Subcutaneous abdominal adipose tissue (tissue), 5 donors: ENCODE measurements around the gene RLBP1.

ENCODE experiments used
- H3K27ac ChIP-seq: one replicate; pipeline ENCODE4 v1.7.0; 2013; ENCODE audit warnings: low read depth, mild to moderate bottlenecking, inconsistent platforms, low read length, moderate library complexity
- H3K27me3 ChIP-seq, 5 donors: one replicate each; pipeline ENCODE4 v1.7.0; 2013; ENCODE audit warnings: low read length in 5 of 5, inconsistent platforms in 1 of 5; ENCODE audit not compliant: control insufficient read depth in 5 of 5, insufficient read depth in 4 of 5
- H3K36me3 ChIP-seq, 5 donors: one replicate each; pipeline ENCODE4 v1.7.0; 2013; ENCODE audit warnings: low read length in 5 of 5; ENCODE audit not compliant: control insufficient read depth in 5 of 5, insufficient read depth in 5 of 5
- H3K4me1 ChIP-seq, 5 donors: one replicate each; pipeline ENCODE4 v1.7.0; 2013; ENCODE audit warnings: low read length in 5 of 5, mild to moderate bottlenecking in 3 of 5, moderate library complexity in 1 of 5; ENCODE audit not compliant: control insufficient read depth in 5 of 5, insufficient read depth in 5 of 5
- H3K4me3 ChIP-seq, 5 donors: one replicate each; pipeline ENCODE4 v1.7.0; 2013; ENCODE audit warnings: low read length in 5 of 5, low read depth in 1 of 5
- H3K9ac ChIP-seq, 5 donors: one replicate each; pipeline ENCODE4 v1.7.0; 2013; ENCODE audit warnings: low read length in 5 of 5, mild to moderate bottlenecking in 4 of 5, moderate library complexity in 3 of 5
- H3K9me3 ChIP-seq, 5 donors: one replicate each; pipeline ENCODE4 v1.7.0; 2013; ENCODE audit warnings: low read length in 5 of 5; ENCODE audit not compliant: control insufficient read depth in 5 of 5
- donor health status: healthy.
- donor health status: healthy.
- donor health status: healthy.
- donor health status: healthy.
- donor health status: healthy.

RLBP1 gene

DNA sequence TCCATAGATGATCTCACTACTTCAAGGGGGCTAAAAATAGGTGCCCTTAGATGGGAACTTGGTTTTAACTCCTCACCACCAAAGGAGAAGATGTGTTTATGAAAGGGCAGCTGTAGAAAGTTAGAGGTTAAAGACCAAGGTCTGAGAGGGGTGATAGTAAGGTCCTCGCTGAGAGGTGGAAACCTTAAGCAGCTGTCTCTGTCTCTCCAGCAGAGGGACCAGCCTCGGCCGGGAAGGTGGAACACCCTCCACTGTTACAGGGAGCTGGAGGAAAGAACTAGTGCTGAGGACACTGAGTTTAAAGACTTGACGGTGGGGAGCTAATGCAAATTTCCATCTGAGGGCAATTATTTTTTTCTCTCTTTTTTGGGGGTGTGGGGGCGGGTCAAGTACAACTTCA, 8.9 kb upstream of the RLBP1 start:
- H3K4me1 ChIP-seq = no peaks in the 10 kb centered on the region
- H3K9ac ChIP-seq = no peak overlapping the region
- H3K27me3 ChIP-seq = no peaks in the 10 kb centered on the region
- H3K27ac ChIP-seq = no peak overlapping the region
- H3K36me3 ChIP-seq = no peaks in the 10 kb centered on the region
- H3K9me3 ChIP-seq = no peaks in the 10 kb centered on the region
- H3K4me3 ChIP-seq = no peak overlapping the region

DNA sequence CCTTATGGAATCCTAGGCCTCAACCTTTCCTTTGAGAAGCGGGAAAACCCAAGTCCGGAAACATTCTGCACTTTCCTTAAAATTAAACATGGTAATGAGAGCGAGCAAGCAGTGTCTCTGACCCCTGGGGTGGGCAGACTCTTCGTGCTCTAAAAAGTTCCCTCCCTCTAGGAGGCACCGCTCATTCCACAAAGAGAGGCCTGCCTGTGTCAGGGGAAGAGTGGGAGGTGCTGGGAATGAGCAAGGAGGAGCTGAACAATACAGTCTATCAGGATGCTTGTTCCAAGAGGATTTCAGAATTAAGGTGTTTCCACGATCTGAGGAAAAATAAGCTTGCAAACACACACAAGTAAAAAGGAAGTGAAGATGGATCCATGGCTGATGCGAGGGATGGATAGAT, 6.0 kb upstream of the RLBP1 start:
- H3K27ac ChIP-seq = no peak overlapping the region
- H3K36me3 ChIP-seq = no peaks in the 10 kb centered on the region
- no peaks in the 10 kb centered on the region for H3K9me3 ChIP-seq
- no peaks in the 10 kb centered on the region for H3K4me1 ChIP-seq
- H3K9ac ChIP-seq = no peak overlapping the region
- no peak overlapping the region for H3K4me3 ChIP-seq
- H3K27me3 ChIP-seq = no peaks in the 10 kb centered on the region

DNA sequence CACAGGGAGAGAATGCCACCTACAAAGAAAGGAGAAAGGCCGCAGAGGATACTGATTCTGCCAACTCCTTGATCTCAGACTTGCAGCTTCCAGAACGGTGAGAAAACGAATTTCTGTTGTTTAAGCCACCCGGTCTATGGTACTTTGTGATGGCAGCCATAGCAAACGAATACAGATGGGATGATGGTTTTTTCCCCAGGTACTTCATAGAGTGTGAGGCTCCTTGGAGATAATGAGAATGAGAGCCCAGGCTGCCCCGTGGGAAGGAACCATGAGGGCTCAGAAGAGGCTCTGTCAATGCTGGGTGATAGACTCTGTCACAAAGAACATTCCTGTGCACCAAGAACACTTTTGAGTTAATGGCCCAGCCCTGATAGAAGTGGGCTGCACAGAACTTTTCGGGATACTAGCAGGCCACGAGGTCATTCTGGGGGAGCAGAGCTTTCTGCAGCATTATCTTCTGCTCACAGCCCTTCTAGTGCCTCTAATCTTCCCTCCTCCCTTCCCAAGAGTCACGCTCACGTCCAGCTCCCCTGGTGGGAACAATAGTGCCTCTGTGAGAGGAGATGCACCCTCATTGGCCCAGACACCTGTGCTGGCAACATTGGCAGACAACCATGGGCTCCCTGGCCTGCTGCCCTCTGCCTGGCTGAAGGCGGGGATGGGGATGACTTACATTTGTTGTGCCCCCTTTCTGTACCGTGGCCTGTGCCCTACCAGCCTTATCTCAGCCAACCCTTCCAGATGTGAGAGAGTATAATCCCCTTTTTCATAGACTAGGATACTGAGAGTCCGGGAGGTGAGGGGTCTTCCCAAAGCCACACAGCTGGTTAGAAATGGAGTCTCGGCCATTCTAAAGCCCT, 5.2 kb upstream of the RLBP1 start:
- no peaks in the 10 kb centered on the region for H3K4me1 ChIP-seq

DNA sequence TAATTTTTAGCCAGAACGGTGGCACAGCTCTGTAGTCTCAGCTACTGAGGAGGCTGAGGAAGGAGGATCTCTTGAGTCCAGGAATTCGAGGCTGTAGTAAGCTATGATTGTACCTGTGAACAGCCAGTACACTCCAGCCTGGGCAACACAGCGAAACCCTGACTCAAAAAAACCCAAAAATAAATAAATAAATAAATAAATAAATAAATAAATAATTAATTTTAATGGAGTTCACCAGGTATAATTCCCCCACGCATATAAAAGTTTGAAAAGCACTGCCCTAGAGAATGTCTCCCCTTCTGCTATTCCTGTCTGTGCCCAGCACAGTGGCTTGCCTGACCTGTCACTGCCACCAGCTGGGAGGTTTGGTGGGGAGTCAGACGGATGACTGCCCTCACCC, 4.2 kb upstream of the RLBP1 start:
- H3K9me3 ChIP-seq = no peaks in the 10 kb centered on the region
- no peaks in the 10 kb centered on the region for H3K4me1 ChIP-seq
- H3K9ac ChIP-seq = no peak overlapping the region
- no peaks in the 10 kb centered on the region for H3K36me3 ChIP-seq
- no peak overlapping the region for H3K4me3 ChIP-seq
- no peak overlapping the region for H3K27ac ChIP-seq
- H3K27me3 ChIP-seq = no peaks in the 10 kb centered on the region

More for the DNA sequence above, 5.2 kb upstream of the RLBP1 start:
- H3K36me3 ChIP-seq = no peaks in the 10 kb centered on the region
- H3K9ac ChIP-seq = no peak overlapping the region
- no peak overlapping the region for H3K27ac ChIP-seq
- H3K4me3 ChIP-seq = no peak overlapping the region
- no peaks in the 10 kb centered on the region for H3K9me3 ChIP-seq
- H3K27me3 ChIP-seq = no peaks in the 10 kb centered on the region

DNA sequence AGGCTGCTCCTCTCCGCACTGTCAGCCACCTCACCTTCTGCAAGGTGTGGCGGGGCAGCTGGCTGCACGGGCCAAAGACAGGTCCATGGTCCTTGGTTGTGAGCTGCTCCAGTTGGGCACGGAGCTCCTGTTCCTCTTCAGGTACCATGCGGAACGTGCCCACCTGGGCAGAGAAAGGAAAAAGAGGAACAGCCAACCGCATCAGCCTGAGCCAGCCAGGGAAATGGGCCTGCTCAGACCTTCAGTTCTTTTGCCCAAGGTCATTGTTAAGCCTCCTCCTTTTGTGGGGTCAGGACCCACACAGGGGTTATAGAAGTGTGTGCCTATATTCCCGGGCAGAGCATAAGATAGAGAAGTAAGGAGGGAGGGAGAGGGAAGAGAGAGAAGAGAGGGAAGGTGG, 2.8 kb downstream of the RLBP1 start:
- Histone ChIP-seq H3K4me1 (peaks cover 0 to 5% (median 0%) of the 10 kb centered on the region in 5 donors), H3K9ac (no peak overlapping the region), H3K27me3 (no peaks in the 10 kb centered on the region), H3K36me3 (no peaks in the 10 kb centered on the region), H3K9me3 (no peaks in the 10 kb centered on the region), H3K4me3 (no peak overlapping the region), H3K27ac (no peak overlapping the region)

DNA sequence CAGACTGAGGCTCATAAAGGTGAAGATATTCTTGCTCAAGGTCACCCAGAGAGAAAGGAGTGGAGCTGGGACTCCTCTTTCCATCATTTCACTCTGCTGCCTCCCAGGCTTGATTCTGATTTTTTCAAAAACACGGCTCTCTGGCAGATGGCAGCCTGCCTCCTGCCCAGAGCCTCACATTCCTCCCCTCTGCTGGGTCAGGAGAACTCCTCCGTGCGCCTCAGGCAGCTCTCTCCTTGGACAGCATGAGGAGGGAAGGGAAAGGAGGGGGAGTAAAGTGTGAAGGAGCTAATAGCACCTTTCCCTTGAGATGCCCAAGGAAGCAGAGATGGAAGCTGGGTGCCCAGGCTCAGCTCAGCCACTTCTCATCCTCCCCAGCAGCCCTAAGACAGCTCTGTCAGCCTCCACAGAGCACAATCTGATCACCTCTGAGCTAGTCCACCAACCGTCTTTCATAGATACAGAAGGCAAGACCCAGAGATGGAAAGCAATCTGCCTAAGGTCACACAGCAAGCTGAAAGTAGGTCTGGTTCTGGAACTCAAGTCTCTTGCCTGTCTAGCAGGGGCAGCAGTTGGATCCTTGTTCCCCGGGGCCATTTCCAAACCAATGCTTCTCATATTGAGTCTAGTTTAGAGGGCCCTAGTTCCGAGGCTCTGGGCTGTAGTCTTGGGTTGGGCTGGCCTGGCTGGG, 3.5 kb downstream of the RLBP1 start:
- Histone ChIP-seq H3K27ac (no peak overlapping the region), H3K9ac (no peak overlapping the region), H3K4me3 (no peak overlapping the region), H3K9me3 (no peaks in the 10 kb centered on the region), H3K27me3 (no peaks in the 10 kb centered on the region), H3K4me1 (peaks cover 0 to 5% (median 0%) of the 10 kb centered on the region in 5 donors), H3K36me3 (no peaks in the 10 kb centered on the region)

DNA sequence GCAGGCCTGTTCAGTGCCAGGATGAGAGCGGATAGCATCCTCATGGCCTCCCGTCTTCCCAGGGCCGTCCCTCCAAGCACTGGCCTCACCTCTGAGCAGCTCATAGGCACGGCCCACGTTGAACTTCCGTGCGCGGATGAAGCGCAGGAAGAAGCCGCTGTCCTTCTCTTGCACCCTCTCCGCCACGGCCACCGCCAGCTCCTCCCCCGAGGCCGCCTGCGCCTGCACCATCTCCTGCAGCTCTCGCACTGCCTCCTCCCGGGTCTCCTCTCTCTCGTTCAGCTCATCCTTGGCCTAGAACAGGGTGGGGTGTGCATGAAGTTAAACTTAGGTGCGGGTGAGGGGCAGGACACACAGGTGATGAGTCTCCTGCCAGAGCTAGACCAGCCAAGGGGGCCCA, 4.3 kb downstream of the RLBP1 start:
- Histone ChIP-seq H3K4me1 (peaks cover 0 to 5% (median 0%) of the 10 kb centered on the region in 5 donors), H3K4me3 (no peak overlapping the region), H3K9ac (no peak overlapping the region), H3K27me3 (no peaks in the 10 kb centered on the region), H3K36me3 (no peaks in the 10 kb centered on the region), H3K27ac (no peak overlapping the region), H3K9me3 (no peaks in the 10 kb centered on the region)

DNA sequence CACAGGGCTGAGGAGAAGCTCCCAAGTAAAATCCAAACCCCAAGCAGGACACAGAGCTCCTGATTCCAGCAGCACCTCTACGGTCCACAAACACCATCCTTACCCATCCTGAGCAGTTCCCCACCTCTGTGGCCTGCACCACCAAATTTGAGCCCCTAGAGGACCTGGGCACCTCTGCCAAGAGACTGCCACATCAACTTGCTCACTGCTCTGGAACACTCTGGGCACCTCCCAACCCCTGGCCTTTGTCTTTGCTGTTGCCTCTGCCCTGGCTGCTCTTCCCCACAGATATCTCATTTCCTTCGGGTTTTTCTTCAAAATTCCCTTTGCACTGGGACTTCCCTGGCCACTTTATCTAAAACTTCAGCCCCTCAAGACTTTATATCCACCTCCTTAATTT, 5.8 kb downstream of the RLBP1 start:
- Histone ChIP-seq H3K27me3 (peaks cover 0 to 2% (median 0%) of the 10 kb centered on the region in 5 donors), H3K4me3 (no peak overlapping the region), H3K36me3 (no peaks in the 10 kb centered on the region), H3K4me1 (peaks cover 0 to 5% (median 0%) of the 10 kb centered on the region in 5 donors), H3K27ac (no peak overlapping the region), H3K9me3 (no peaks in the 10 kb centered on the region), H3K9ac (no peak overlapping the region)

DNA sequence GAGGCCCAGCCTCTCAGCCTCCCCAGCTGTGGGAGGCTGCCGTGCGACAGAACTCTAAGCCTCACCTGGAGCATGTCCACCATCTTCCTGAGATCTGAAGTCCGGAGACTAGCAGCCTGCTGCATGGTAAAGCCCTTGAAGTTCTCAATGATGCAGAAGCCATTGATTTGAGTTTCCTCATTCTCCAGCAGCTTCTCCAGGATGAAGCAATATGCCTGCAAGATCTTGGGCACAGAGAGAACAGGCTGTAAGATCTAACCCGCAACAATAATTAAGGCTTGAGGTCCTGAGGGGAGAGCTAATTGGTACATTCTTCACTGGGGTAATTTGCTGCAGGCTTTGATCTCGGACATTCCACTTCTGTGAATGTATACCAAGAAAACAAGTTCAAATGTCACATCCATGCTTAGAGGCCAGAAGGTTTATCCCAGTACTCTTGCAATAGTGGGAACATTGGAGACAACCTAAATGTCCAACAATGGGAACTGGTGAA, 9.7 kb downstream of the RLBP1 start:
- Histone ChIP-seq H3K27me3 (peaks cover 0 to 2% (median 0%) of the 10 kb centered on the region in 5 donors), H3K9me3 (no peaks in the 10 kb centered on the region), H3K9ac (no peak overlapping the region), H3K36me3 (no peaks in the 10 kb centered on the region), H3K4me3 (no peak overlapping the region), H3K4me1 (peaks cover 0 to 5% (median 4%) of the 10 kb centered on the region in 5 donors), H3K27ac (no peak overlapping the region)

DNA sequence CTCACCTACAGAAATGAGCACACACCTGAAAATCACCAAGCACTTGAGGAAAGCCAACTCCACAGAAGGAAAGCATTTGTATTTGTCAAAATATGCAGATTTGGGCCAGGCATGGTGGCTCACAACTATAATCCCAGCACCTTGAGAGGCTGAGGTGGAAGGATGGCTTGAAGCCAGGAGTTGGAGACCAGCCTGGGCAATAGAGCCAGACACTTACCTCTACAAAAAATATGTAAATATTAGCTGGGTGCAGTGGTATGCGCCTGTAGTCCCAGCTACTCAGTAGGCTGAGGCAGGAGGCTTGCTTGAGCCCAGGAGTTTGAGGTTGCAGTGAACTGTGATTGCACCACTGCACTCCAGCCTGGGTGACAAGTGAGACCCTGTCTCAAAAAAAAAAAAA, 12.3 kb downstream of the RLBP1 start:
- Histone ChIP-seq H3K27me3 (peaks cover 0 to 2% (median 0%) of the 10 kb centered on the region in 5 donors), H3K4me1 (peaks cover 0 to 6% (median 4%) of the 10 kb centered on the region in 5 donors), H3K9ac (no peak overlapping the region), H3K4me3 (no peak overlapping the region), H3K36me3 (no peaks in the 10 kb centered on the region), H3K9me3 (no peaks in the 10 kb centered on the region), H3K27ac (no peak overlapping the region)
